Activated B cell treated with CpG ODN at 0.5 μM for 24 hours (primary cell): Measurements from ENCODE around the gene GMPPB. TPM values are rescaled to one million over a fixed set of nuclear protein-coding genes. Genes with fewer than 3 reads are reported as not detected.

Experiments
- ATAC-seq: fragments of 200-7000 bp; cut with Tn5 transposase; one replicate; pipeline ENCODE4 v1.10.0; 2021; ENCODE audit warnings: low read depth, mild to moderate bottlenecking, moderate library complexity
- CTCF ChIA-PET: fragments of 350-600 bp; sonication (Branson Sonifier 250); formaldehyde crosslinking; loops from one replicate; lab custom pipeline; 2021; ENCODE audit warnings: antibody characterized with exemption; lab: Charles Lee
- POLR2A ChIA-PET: fragments of 350-600 bp; sonication (Branson Sonifier 250); formaldehyde crosslinking; loops from one replicate; lab custom pipeline; 2021; ENCODE audit warnings: antibody characterized with exemption; lab: Charles Lee
- DNase-seq: peaks from one replicate; pipeline ENCODE4 v3.0.0; 2022
- H3K27ac Mint-ChIP-seq: one replicate; pipeline ENCODE4 v1.8.0; 2020; ENCODE audit warnings: mixed read lengths
- H3K27me3 Mint-ChIP-seq: one replicate; pipeline ENCODE4 v1.8.0; 2021; ENCODE audit warnings: mixed read lengths
- H3K36me3 Mint-ChIP-seq: one replicate; pipeline ENCODE4 v1.8.0; 2021; ENCODE audit warnings: low read depth, mixed read lengths
- H3K4me1 Mint-ChIP-seq: one replicate; pipeline ENCODE4 v1.8.0; 2021; ENCODE audit warnings: mixed read lengths
- H3K4me3 Mint-ChIP-seq: one replicate; pipeline ENCODE4 v1.8.0; 2020; ENCODE audit warnings: mild to moderate bottlenecking, mixed read lengths
- H3K9me3 Mint-ChIP-seq: one replicate; pipeline ENCODE4 v1.8.0; 2020; ENCODE audit warnings: mixed read lengths
- CTCF ChIP-seq: fragments of 200-600 bp; IDR thresholded peaks from one replicate; pipeline ENCODE4 v1.8.0; 2022; ENCODE audit warnings: antibody characterized with exemption, mild to moderate bottlenecking
- intact Hi-C: fragments of 100-400 bp; cut with micrococcal nuclease; formaldehyde crosslinking; loops from one replicate; pipeline ENCODE4 v1.15.1; 2024
- total RNA-seq: library from RNA; stranded (reverse); gene quantifications from 2 replicates; pipeline ENCODE4 v1.2.3, GENCODE V29; 2022

Gene GMPPB
- total RNA-seq, 1 donor from 2014 or later: 39.9 TPM

- ChIA-PET POLR2A (no interaction called here), CTCF (no interaction called here)
- no peak for TF ChIP-seq CTCF
- Mint-ChIP-seq H3K27me3 (peaks cover 3% of the 10 kb centered on the region), H3K9me3 (no peaks in the 10 kb centered on the region), H3K27ac (no peak overlapping the region), H3K4me1 (peaks cover 8% of the 10 kb centered on the region), H3K36me3 (peaks cover 63% of the 10 kb centered on the region), H3K4me3 (no peak overlapping the region)
- no peak for ATAC-seq
- intact Hi-C loops: no loop called here
- no peak for DNase-seq
Observed at GRCh38 chr3:49683162-49683561, 40.6 kb downstream of the GMPPB start.

DNA sequence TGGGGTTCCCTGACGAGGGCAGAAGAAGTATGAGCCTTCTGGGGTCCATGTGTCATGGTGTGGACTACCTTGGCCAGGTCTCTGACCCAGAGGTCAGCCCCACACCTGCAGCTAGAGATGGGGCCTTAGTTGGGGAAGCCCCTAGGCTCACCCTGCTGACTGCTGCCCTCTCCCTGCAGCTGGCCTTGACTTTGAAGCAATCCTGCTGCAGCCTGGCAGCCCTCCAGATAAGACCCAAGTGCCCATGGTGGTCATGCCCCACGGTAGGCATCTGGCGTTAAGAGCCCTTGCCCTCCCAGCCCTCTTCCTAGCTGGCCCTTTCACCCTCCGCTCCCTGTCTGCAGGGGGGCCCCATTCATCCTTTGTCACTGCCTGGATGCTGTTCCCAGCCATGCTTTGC, 42.2 kb downstream of the GMPPB start:
- intact Hi-C loops: no loop called here

DNA sequence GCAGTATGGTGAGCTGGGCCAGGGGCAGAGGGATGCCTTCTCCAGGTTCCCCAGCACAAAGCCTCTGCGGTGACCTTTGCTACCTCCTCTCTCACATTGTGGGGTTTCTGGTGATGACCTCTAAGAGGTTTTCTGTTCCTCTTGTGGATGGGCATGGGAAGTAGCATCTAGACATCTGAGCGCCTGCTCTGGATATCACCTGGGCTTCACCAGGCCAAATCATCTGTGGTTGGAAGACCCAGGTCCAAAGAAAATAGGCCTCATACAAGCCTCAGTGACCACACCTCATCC, 42.6 kb downstream of the GMPPB start:
- CTCF ChIA-PET: no interaction called here
- H3K36me3 Mint-ChIP-seq: peaks cover 78% of the 10 kb centered on the region

More for the DNA sequence above, 42.2 kb downstream of the GMPPB start:
- TF ChIP-seq CTCF: no peak
- Mint-ChIP-seq H3K27me3 (peaks cover 2% of the 10 kb centered on the region), H3K9me3 (no peaks in the 10 kb centered on the region), H3K36me3 (peaks cover 76% of the 10 kb centered on the region), H3K27ac (no peak overlapping the region), H3K4me3 (no peak overlapping the region), H3K4me1 (peaks cover 2% of the 10 kb centered on the region)
- no peak for DNase-seq
- POLR2A ChIA-PET: interaction anchor here (0.6 kb wide), 1 partner anchor 16 kb away, joined by 4 read pairs; no protein-coding TSS in a partner anchor
- ATAC-seq: no peak
- CTCF ChIA-PET: no interaction called here

DNA sequence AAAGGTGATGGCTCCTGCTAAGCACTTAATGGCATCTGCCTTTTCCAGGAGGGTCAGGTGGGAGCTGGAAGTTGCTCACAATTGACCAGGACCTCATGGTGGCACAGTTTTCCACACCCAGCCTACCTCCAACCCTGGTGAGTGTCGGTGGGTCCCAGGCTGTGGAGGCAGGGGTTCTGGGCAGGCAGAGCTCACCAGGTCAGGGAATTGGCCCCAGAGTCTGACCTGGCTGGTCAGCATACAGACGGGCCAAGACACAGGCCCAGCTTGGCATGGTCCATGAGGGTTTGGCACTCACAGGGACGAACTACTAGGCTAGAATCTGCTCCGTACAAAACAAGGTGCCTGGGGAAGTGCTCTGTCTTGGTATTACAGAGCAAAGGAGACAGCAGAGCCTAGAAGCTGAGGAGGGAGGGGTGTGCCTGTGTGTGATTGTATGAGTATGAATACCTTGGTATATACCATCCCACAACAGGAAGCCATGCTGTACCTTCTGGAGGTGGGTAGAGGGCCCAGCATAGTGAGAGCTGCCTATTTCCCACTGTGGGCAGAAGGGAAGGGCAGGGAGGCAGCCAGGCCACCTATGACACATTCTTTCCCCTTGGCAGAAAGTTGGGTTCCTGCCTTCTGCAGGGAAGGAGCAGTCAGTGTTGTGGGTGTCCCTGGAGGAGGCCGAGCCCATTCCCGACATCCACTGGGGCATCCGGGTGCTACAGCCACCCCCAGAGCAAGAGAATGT, 43.1 kb downstream of the GMPPB start:
- no peaks in the 10 kb centered on the region for H3K27me3 Mint-ChIP-seq
- ATAC-seq (no peak), DNase-seq (no peak)
- TF ChIP-seq CTCF: no peak
- peaks cover 82% of the 10 kb centered on the region for H3K36me3 Mint-ChIP-seq
- CTCF ChIA-PET: no interaction called here
- intact Hi-C loops: no loop called here
- H3K9me3 Mint-ChIP-seq: no peaks in the 10 kb centered on the region
- POLR2A ChIA-PET: no interaction called here
- no peak overlapping the region for H3K4me3 Mint-ChIP-seq
- no peaks in the 10 kb centered on the region for H3K4me1 Mint-ChIP-seq
- no peak overlapping the region for H3K27ac Mint-ChIP-seq

More for the DNA sequence above, 42.6 kb downstream of the GMPPB start:
- Mint-ChIP-seq H3K27me3 (no peaks in the 10 kb centered on the region), H3K4me1 (peaks cover under 1% of the 10 kb centered on the region), H3K4me3 (no peak overlapping the region), H3K9me3 (no peaks in the 10 kb centered on the region), H3K27ac (no peak overlapping the region)
- DNase-seq (no peak), ATAC-seq (no peak)
- TF ChIP-seq CTCF: no peak
- intact Hi-C loops: no loop called here
- POLR2A ChIA-PET: no interaction called here

GRCh38 chr3:49675912-49676311, 47.8 kb downstream of the GMPPB start:
- no peak for DNase-seq
- no peaks in the 10 kb centered on the region for H3K27me3 Mint-ChIP-seq
- peaks cover 57% of the 10 kb centered on the region for H3K36me3 Mint-ChIP-seq
- peaks cover 22% of the 10 kb centered on the region for H3K4me1 Mint-ChIP-seq
- CTCF ChIA-PET: interaction anchor here (0.7 to 1.8 kb wide), 3 partner anchors 43 to 1492 kb away, joined by 3 to 6 read pairs (median 3); partner anchors contain the start of gene AMIGO3
- no peak for TF ChIP-seq CTCF
- H3K9me3 Mint-ChIP-seq: no peaks in the 10 kb centered on the region
- POLR2A ChIA-PET: interaction anchor here (0.9 kb wide), 2 partner anchors 12 to 645 kb away, joined by 3 read pairs; no protein-coding TSS in a partner anchor
- no peak overlapping the region for H3K4me3 Mint-ChIP-seq
- no peak for ATAC-seq
- intact Hi-C loops: loop anchor here (2.0 kb wide), 1 partner anchor 1119 kb away; the partner anchor contains the start of gene PFKFB4
- H3K27ac Mint-ChIP-seq: no peak overlapping the region
